GM03348 (cell line): ENCODE results near the gene MRM2.

Source experiments
- DNase-seq: peaks from one replicate; pipeline ENCODE4 v3.0.0; 2012; ENCODE audit warnings: low spot score

The MRM2 gene

DNA sequence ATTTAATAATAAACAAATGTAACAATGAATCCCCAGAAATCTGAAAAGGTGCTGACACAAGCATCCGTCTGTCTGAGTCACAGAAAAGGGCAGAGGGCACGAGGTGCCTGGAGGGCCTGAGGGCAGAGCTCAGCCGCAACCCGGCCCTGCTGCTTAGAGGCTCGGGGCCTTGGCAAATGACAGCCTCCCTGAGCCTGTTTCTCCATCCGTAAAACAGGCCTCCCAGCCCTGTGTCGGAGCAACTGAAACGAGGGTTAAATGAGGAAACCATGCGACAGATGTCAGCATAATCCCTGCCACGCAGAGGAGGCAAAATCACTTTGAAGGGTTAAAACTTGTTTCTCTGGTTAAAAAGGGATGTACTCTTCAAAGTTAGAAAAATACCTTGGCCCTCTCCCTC, 24.9 kb upstream of the MRM2 start:
- no peak for DNase-seq

DNA sequence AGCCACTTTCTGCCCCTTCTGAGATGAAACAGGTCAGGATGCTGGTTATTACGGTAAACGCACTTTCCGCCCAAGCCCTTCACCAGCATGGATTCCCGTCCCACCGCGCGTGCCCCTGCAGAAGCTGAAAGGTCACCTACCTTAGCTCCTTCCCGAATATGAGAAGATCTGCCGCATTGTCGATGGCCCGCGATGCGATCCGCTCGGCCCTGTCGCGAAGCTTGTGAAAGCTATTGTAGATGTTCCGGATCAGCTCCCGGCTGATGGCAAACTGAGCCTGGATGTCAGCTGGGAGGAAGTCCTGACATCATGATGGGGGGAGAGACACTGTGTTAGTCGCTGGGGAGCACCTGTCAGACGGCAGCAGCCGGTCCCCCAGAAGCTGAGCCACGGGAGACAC, 22.2 kb upstream of the MRM2 start:
- no peak for DNase-seq

DNA sequence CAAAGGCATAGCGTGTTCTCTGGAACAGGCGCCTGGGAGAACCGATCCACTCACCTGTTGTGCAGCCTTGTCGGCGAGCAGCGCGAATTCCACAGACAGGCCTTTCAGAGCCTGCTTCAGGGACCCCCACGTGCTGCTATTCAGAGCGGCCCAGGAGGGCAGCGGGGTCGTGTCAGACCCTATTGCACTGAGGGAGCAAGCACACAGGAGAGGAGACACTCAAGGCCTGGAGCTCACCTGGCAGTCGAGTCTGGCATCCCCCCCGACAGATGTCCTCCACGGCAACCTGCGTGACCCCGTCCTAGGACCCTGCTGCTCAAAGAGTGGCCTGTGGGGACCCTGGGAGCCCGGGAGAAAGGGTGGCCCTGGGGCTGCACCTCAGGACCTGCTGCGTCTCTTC, 21.2 kb upstream of the MRM2 start:
- DNase-seq = no peak

DNA sequence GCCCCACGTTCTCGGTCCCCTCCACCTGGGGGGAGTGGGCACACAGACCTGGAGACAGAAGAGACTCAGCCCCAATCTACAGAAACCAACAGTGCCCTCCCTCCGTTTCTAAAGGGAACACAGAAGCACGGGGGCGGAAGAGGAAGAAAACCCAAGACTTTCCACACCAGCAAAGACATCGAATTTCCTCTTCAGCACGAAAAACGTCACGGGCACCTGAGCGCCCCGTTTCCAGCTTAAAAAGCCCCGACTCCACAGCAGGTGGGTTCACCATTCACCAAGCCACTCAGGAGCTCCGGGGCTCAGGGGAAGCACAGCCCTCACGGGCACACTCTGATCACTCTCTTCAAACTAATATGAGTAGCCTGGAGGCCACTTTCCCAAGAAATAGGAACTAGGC, 19.6 kb upstream of the MRM2 start:
- DNase-seq = no peak

DNA sequence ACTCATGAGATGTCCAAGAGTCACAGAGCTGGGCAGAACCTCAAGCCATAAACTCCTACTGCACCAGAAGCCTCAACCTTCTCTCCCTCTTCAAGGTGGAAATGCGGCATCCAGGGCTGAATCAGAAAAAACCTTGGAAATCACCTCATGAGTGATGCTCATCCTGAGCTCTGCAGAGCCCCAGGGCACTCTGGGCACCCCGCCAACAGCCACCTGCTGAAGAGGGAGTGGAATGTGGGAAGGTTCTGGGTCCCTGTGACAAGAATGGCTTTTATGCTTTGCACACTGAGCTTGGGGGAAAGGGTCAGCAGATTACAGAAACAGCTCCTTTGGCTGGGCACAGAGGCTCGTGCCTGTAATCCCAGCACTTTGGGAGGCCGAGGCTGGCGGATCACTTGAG, 18.8 kb upstream of the MRM2 start:
- no peak for DNase-seq

DNA sequence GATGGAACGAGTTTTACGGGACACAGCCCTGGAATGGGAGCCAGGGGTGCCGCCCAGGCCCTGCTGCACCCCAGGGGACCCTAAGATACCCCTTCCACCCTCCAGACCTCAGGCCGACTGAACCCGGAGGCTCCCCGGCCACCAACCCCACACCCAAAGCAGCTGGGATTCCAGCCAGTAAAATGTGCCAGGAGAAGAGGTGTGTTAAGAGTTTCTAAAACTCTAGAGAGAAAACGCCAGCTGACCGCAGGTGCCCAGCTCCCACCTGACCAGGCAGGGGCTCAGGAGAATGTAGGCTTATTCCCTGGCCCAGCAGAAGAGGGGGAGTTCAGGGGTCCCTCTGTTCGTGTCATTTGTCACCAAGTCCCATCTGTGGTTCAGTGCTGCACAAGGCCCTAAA, 17.5 kb upstream of the MRM2 start:
- no peak for DNase-seq

DNA sequence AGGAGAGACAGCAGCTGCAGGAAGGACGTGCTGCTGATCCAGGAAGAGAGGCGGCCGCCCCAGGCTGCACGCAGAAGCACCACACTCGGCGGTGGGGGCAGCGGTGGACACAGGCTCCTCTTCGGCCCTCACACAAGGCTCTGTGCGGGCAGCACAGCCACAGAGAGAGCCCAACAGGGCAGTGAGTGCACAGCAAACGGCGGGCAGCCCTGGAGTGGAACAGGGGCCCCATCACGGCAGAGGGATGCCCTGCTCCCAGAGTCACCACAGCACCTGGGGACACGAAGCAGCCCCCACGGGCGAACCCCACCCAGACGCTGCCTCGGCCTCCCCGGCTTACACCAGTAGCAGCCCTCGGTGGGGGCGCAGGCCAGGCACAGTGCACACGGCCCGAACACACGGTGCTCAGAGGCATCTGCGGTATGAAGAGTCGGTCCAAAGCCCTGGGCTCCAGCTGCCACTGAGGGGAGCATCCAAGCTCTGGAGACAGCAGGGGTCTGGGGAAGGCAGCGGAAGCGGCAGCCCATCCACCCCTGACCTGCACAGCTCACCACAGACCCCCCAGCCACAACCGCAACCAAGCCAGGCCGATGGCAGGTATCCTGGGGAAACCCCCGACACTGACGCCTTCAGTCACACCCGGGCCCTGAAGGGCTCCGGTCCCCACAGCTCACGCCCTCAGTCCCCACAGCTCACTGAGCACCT, 16.8 kb upstream of the MRM2 start:
- DNase-seq = no peak

DNA sequence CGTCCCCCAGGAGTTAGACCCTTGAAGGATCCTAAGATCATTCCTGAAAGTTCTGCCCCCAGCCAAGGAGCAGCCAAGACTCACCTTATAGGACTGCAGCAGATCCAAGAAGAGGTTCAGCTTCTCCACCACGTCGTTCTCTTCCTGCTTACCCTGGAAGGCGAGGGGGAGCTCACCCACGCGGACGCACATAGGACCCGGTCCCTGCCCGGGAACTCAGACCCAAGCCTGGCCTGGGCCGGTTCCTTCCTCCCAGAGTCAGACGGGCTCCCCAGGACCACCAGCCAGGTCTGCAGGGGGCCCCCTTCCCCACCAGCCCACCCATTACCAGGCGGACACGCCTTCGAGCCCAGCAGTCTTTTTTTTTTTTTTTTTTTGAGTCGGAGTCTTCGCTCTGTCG, 15.6 kb upstream of the MRM2 start:
- no peak for DNase-seq

DNA sequence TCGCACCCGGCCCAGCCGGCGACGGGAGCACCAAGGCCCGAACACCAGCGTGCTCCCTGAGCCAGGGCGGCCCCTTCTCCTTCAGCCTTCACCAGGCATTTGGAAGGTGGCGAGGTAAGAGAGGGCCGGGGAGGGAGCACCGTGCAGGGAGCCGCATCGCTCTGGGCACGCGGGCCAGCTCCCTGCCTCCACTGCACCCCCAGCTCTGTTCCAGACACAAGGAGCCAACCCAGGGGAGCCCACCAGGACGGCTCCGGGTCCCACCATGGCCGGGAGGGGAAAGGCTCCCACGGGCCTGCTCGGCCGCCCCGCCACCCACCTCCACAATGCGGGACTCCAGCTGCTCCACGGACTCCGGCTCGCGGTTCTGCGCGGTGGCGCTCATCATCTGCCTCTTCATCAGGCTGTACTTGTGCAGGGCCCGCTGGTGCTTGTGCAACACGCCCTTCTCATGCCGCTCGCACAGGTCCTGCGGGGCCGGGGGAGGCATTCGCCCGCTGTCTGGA, 15.1 kb upstream of the MRM2 start:
- DNase-seq = no peak

DNA sequence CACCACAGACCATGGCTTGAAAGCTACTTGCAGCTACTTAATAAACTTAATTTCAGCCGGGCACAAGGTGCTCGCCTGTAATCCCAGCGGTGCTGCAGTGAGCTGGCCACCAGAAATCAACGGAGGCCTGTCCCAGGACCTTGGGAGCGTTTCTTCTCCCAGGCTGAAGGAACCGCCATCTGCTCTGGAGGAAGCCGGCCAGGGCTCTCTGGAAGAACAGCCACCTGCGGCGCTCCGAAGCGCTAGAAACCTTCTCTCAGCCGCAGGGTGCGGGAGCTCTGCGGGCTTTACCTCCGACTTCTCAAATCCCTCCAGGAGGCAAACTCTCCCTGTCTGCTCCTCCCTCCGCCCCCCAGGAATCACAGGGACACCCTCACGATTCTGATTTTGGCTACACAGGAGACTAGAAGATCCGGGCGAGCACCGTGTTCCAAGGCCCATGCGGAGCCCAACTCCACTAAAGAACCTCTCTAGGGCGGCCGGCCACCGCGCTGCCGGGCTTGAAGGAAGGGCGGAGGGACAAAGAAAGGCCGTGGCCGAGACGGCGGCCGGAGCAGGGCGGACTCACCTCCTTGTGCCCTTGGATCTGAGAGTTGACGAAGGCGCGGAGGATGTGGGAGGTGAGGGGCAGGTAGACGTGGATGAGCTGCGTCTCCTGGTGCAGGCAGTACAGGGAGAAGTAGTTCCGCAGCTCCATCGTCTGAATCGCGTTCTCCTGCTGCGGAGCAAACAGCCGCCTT, 14.5 kb upstream of the MRM2 start:
- no peak for DNase-seq

DNA sequence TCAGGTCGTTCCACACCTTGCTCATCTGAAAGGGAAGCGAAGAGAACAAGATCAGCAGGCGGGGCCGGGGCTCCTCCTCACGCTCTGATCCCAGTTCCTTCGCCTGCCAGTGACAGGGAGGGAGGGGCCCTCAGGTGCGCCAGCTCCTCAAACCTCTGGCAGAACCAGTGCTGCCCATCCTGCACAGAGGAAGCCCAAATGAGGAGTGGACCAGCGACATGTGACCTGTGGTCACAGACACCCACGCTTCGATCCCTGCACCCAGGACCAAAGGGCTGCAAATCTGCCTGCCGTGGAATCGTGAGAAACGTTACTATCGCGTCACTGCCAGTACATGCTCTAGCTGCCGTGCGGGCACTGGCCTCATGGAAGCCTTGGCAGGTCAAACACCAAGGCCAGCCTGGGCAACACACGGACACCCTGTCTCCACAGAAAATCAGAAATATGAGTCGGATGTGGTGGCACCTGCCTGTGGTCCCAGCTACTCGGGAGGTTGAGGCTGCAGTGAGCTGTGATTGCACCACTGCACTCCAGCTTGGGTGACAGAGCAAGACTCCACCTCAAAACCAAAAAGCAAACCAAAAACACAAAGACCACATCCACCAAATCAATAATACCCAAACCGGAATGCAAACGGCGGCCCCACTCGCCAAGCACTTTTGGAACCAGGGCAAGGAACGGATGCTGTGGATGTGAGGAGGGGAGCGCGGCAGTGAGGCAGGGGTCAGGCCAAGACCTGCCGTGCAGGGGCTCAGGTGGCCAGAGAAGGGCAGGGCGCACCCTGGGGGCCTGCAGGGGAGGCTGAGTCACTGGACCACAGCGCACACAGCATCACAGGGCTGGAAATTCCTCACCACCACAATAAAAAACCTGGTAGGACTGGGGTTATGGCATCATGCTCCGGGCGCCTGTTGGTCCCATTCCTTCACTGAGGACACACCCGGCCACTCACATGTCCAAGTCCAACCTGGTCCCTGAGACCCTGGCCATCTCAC, 13.4 kb upstream of the MRM2 start:
- no peak for DNase-seq

DNA sequence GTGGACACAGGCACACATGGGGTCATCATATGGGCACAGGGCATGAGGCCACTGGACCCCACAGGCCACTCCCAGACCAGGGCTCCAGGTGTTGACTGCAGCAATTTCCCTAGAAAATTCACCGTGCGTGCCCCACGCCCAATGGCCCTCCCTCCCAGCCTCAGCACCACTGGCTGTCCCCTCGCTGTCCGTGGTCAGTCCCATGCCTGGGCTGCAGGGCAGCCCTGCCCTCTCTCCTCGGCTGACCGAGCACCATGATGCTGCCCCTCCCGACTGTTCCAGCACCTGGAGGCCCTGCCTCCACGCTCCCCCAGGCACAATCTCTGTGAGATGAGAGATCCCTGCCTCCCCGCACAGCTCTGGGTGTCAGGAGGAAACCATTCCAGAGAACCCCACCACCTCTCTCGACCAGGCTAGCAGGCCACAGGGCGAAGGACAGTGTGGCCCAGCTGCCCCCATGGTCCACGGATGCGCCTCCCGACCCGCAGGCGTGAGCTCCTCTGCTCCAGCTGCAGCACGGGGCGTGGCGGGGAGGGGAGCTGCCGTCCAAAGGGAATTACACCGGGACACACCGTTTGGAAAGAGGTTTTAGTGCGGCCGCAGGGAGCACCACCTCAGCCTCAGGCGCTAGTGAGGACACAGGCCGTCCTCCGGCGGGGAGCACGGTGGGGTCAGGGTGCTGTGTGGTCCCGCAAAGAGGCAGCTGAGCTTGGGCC, 12.6 kb upstream of the MRM2 start:
- DNase-seq = no peak

DNA sequence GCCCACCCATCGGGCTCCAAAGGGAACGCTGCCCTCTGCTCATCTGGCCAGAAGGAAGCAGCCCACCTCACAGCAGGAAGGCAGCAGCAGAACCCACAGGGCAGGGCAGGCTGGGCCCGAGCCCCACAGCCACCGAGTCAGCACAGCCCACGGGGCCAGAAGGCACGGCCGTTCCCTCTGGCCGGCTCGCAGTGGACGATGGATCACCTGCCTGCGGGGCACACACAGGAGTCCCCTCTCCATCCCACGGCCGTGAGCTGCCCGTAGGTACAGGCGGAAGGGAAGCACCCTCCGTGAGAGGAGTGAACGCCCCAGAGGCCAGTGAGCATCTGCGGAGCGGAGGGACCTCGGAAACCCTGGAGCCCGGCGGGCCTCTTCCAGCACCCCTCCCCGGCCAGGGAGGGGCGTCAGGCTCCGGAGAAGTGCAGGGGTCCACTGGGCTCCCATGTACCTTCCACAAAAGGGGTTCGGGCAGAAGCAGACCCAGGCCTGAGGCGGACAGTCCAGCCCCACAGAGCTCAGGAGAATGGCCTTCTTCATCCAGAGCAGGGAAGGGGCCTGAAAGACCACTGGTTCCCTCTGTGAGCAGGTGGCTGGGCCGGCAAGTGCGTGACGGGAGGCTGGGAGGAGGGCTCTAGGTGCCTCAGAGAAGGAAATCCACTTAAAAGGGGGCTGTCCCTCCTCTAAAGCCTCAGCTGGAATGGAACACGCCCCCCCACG, 11.7 kb upstream of the MRM2 start:
- no peak for DNase-seq

DNA sequence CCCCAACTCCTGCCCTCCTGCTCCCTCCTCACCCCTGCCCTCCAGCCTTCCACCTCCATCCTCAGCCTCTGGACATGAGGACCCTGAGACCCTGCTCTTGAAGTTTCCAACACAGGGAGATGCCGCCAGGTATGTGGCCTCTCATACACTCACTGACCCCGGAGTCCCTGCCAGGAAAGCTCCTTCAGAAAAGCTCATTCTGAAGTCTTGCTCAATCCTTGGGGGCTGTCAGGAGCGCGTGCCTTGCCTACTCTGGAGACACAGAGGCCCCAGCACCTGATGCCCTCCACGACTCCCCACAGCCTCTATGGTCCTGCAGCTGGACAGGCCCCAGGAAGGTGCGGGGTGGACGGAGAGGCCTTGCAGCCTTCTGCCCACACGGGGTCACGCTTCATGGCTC, 11.0 kb upstream of the MRM2 start:
- DNase-seq = no peak

DNA sequence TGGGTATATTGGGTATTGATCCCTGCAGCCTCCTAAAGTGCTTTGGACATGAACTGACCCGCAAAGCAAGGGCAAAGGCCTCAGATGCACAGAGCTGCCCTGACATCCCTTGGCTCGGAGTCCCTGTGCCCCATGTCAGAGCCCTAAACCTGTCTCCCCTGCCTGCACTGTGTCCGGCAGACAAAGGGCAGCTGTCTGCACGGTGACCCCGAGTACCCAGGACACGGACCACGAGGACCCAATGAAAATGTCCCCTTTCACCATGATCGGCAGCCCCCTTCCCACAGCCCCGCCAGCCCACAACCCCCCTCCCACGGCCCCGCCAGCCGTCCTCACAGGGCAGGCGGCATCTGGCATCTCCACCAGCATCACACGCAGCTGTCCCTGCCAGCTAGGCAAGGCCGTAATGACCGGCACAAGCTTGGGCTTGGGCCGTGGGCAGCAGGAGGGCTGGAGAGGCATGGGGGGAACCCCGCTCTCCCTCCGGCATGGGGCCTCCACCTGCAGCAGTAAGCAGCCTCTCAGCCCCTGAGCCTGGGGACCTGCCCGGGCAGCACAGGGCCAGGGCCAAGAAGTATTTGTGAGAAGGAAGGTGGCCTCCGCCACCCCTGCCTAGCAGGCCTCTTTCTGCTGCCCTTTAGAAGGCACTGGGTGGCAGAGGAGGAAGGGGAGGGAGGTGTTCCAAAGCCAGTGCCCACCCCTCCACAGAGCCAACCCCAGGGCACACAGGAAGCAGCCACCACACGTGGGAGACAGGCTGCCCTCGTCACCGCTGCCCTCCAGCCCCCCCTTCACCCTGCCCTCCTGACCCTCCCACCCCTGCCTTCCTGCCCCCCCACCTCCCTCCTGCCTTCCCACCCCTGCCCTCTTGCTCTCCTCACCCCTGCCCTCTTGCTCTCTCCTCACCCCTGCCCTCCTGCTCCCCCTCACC, 10.1 kb upstream of the MRM2 start:
- DNase-seq = no peak

DNA sequence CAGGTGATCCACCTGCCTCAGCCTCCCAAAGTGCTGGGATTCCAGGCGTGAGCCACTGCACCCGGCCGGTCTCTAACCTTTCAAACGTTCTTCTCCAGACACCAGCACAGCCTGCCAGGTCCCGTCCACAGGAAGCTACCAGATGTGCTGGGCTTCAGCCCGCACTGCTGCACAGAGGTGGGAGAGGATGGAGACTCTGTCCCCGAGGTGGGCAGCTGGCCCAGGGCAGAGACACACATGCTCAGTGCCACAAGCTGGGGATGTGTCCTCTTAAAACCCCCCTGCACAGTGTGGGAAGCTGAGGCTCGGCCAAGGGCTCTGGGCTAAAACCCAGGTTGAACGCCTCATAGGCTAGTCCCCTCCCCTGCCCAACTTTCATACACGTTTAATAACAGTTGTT, 9.4 kb upstream of the MRM2 start:
- DNase-seq = no peak

DNA sequence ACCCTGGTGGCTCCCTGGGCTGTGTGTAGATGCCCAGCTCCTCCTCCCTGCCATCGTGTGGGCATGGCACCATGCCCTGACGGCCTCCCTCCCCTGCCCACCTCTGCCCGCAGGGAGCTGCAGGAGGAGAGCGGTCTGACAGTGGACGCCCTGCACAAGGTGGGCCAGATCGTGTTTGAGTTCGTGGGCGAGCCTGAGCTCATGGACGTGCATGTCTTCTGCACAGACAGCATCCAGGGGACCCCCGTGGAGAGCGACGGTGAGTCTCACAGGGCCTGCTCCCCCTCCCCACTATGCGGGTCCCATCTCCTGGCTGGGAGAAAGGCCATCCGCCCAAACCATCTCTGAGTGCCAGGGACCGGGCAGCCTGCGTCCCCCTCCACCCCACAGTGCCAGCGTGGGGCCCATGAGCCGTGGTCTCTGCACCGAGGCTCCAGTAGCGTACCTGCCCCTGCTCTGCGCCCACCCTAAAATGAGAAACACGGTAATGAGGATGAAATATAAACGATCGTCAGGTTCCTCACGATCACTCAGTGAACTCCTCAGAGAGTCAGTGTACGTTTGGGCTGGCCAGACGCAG, 7.8 kb upstream of the MRM2 start:
- DNase-seq = no peak

DNA sequence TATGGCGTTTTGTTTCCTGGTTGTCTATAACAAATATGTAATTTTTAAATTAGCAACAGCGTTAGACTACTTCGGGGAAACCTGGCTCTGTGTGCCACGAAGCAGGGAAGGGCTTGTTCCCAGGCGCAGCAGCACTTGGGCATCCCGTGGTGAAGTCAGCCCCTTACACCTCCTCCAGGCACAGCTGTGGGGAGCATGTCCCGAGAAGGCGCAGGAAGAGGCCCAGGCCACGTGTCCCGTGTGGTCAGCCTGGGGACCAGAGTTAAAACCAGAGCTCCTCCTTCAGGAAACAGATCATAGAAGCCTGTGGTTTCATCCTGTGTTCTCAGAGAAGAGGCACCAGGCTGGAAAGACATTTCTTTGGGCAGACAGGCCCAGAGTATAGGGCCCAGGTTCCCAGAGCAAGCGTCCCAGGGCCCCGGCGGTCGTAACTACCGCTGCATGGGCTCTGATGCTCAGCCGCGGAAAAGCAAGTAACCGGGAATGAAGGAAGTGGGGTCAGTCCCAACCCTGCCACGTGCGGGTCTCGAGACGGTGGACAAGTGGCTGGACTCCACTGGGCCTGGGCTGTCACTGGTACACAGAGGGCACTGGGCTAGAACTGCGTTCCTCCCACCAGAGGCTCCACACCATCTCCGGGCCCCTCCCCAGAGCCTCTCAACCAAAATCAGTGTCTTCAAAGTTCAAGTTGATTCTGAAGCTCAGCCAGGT, 7.1 kb upstream of the MRM2 start:
- peak; percentile 96 for DNase-seq
